ELF-1 (cell line): ENCODE data around the gene WNT7B.

Experiments used
- DNase-seq: peaks from one replicate; pipeline ENCODE4 v3.0.0-alpha.2; 2016; ENCODE audit warnings: low read depth, low spot score

Gene WNT7B

DNA sequence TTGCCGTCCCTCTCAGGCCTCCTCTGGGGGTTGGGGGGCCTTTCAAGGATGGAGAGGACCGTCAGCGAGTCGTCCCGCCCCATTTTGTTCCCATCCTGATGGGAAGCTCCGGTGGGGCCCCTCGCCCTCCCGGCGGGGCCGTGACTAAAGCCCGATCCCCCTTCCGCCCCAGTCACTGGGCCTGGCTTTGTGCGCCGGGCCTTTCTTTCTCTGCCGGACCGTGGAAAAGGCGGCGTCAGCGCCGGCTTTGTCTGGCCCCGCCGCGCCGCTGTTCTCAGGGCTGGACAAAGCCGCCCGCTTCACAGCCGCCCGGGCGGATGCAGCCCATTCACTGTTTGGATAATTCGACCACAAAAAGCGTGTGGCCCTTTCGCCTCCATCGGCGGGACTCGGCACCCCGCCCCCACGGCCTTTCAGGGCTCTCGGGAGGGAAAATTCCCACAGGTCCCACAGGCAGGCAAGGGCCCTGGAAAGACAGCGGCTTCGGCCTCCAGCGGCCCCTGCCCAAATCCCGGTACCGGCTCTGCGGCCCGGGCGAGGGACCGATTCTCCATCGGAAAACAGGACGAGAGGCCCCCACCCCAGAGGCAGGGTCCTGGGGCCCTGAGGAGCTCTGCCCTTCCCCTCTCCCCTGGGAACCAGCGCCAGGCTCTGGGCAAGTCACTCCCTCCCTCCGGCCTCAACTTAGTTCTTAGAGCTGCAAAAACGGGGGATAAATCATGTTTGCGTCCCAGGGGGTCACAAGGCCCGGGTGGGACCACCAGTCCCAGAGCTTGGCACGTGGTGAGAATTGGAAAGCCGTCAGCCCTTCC is 87.2 kb downstream of the WNT7B start:
- peak; percentile 47 for DNase-seq

GRCh38 chr22:45889093-45889538 is 87.8 kb downstream of the WNT7B start:
- DNase-seq = no peak

GRCh38 chr22:45888221-45889092 is 88.5 kb downstream of the WNT7B start:
- DNase-seq = no peak

DNA sequence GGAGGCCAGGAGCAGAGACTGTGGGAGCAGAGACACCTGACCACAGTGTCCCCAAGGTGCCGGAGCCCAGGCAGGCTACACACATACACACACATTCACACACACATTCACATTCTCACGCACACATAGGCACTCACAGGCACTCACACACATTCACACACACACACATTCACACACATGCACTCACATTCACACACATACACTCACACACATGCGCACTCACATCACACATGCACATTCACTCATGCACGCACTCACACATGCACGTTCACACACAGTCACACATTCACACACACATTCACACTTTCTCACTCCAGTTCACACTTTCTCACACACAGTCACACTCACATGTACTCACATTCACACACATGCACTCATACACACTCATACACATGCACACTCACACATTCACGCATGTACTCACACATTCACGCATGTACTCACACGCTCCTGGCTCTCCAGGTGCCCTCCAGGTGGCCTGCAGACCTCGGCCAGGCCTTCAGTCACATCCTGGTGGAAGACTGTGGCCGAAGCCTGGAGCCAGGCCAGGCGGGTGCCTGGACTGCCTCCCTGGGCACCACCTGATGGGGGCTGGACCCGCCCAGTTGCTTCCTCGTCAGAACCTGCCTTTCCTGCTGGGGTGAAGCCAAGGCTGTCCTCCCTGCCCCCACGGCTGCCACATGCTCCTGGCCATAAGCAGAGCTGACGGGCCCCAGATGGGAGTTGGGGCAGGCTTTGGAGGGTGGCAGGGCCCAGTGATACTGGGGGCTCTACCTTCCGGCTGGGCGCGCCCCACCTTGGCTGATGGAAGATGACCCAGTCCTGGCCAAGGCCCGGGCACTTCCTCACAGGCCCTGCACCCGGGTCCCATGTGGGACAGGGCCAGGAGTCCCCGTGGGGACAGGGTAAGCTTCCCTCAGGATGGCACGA is 89.5 kb downstream of the WNT7B start:
- DNase-seq = no peak

DNA sequence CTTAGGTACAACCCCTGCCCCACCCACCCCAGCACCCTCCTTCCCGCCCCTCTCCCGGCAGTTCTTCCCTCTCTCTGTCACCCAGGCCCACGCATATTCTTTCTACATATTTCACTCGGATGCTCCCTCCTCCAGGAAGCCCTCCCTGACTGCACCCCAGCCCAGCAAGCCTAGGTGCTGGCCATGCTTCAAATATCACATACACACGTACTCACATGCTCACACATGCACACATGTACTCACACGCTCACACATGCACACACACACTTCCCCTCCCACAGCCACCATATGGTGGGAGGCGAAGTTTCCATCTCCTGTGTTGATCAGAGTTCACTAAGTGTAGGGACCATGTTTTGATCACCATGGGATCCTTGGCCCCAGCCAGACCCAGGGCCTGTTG is 90.4 kb downstream of the WNT7B start:
- DNase-seq = no peak

DNA sequence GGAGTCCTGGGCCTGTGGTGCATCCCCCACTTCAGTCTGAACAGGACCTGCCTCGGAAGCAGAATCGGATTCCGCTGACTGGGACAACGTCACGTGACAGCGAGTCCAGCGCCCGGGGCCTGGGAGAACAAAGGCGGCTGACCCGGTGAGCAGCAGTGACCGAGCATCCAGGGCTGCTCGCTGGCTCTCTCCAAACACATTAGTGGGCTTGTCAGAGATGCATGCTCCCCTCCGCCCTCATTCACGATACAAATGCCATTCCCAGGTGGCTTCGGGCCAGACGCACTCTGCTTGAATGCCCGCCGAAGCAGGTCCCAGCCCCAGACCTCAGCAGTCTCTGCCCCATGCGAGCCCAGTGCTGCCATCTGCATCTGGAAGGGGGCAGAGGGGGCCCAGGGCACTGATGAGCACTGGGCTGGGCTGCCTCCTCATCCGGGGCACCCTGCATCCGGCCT is 91.0 kb downstream of the WNT7B start:
- DNase-seq = peak; percentile 79

DNA sequence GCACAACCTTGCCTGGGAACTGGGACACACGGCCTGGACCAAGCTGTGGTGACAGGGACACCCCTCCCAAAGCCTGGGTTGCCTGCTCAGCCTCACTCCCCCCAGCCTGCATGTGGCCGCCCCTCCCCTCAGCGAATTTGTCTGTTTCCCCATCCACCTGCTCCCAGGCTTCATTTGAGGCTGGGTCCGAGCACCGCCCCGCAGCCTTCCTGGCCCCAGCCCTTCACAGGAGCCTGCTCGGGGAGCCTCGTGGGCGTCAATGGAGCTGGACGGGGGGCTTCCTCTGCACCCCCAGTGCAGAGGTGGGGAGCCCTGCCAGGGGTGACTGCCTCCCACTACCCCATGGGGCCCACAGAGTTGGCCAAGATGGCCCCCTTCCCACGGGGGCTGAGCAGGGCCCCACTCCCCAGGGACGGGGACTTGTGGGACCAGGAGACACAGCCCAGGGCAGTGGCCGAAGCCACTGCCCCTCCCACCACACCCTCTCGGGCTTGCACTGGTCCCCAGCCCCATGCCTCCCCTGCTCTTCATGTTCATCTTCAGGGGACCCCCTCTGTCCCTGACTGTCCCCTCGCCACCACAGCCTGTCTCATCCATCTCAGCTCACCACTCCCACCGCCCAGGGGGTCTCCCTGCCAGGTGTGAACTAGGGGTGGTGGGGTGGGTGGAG is 91.7 kb downstream of the WNT7B start:
- no peak for DNase-seq

- no peak for DNase-seq
These were observed 92.5 kb downstream of the WNT7B start for GRCh38 chr22:45884201-45885062.

- no peak for DNase-seq
These were observed 93.2 kb downstream of the WNT7B start for GRCh38 chr22:45883811-45884170.

DNA sequence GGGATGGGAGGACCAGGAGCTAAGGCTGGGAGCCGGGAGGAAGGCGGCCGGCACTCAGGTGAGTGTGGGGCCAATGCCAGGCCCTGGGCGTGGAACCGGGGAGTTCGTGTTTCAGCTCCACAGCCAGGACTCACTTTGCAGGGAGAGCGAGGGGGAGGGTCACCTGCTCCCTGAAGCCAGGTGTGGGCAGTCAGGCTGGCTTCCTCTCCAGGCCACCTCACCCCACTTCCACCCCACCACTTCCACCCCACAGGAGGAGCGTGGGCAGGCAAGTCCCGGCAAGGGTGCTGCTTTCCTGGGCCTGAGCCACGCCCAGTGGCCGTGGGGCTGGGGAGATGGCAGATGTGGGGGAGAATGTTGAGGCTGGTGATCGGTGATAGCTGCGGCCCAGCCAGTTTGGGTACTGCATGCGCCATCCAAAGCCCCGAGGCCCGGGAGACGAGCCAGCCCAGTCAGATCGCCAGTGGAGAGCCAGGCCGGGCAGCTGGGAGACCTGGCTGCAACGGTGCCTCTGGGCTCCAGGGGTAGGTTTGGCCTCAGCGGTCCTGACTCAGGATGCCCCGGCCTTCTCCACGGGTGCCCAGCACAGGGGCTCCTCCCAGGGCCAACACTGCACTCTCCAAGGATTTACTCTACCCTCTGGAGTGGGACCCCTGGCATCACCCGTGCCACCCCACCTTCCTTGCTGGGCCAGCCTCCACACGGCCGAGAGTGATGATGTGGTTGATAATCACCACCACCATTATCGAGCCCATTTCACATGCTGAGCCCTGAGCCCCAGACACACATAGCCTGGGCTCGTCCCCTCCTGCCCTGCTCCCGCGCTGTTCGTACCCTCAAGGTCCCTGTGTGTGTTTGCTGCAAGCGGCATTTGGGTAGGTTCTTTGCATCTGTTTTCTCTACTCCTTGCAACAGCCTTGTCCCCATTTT is 93.8 kb downstream of the WNT7B start:
- DNase-seq = no peak

- DNase-seq = no peak
These were observed 95.5 kb downstream of the WNT7B start for GRCh38 chr22:45881524-45881875.

GRCh38 chr22:45880716-45881523 is 96.0 kb downstream of the WNT7B start:
- DNase-seq = no peak

DNA sequence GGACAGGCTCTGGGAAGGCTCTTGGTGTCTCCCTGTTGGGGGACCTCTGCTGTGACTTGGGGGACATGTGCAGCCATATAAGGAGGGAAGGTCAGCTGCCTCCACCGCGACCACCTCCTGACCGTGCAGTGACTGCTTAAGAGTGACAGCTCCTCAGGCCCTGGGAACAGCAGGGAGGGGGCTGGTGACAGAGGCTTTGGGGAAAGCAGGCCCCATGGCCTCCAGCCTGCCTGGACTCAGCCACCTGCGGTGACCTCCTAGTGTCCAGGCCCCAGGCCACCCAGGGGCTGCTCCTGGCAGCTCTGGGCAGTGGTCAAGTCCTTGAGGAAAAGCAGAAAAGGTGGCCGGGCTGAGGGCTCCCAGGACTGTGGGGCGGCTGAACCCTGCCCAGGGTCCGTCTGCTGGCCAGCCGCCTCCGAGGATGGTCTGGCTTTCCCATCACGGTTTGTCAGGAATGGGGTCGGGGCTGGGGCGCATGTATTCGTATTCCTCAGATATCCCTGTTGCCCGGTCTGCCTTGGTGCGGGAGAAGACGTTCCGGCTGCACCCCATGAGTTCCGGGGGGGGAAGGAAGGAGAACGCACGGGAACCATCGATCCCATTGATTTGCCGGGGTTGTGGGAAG is 96.8 kb downstream of the WNT7B start:
- DNase-seq = no peak

DNA sequence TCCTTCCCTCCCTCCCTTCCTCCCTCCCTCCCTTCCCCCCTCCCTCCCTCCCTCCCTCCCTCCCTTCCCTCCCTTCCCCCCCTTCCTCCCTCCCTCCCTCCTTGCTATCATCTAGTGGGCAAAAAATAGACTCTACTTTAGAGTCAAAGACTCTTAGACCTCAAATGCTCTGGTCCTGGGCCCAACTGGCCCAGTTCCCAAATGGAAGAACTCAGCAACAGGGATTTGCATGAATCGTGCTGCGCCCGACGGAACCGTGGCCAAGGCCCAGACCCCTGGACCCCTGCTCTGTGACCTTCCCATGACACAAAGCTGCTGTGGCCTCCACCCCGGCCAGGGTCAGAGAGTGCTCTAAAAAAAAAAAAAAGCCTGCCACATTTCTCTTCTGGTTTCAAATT is 97.4 kb downstream of the WNT7B start:
- no peak for DNase-seq

GRCh38 chr22:45878901-45879551 is 97.9 kb downstream of the WNT7B start:
- no peak for DNase-seq

GRCh38 chr22:45878051-45878781 is 98.7 kb downstream of the WNT7B start:
- DNase-seq = peak; percentile 44

- no peak for DNase-seq
These were observed 99.3 kb downstream of the WNT7B start for GRCh38 chr22:45877651-45878050.
